Measurements from ENCODE around the gene COQ8A. TPM values are rescaled to one million over a fixed set of nuclear protein-coding genes. Genes with fewer than 3 reads are reported as not detected.
"Not testable (repeated sequence)": the region's sequence is repeated elsewhere in the genome, so short reads cannot be mapped to it uniquely, and the experiment has no call there.

Gene COQ8A
- total and polyA plus RNA-seq, 2 experiments from 2014 or later: 25.2 to 37.4 TPM

- TF ChIP-seq REST (IDR thresholded peaks at IDR 0.05; ENCODE audit: unreplicated experiment) (no peak), CREB1 (CRISPR knock-in tag; IDR thresholded peaks at IDR 0.05; ENCODE audit: low read depth) (no peak), ZNF114 (CRISPR knock-in tag; IDR thresholded peaks at IDR 0.05) (no peak), CTCF (conservative IDR thresholded peaks at IDR 0.05; ENCODE audit: low read depth in 2 of 2) (no peak), EZH2phosphoT487 (IDR thresholded peaks at IDR 0.05; ENCODE audit: unreplicated experiment) (no peak)
Observed at GRCh38 chr1:226921504-226921903, 18.6 kb upstream of the COQ8A start (continued).

- H3K27ac Mint-ChIP-seq; ATAC-seq; DNase-seq (ENCODE audit: low spot score); H3K36me3 ChIP-seq (ENCODE audit: insufficient read depth); H3K27me3 ChIP-seq (ENCODE audit: insufficient read depth); H3K36me3 Mint-ChIP-seq (ENCODE audit: low read depth); H3K9me2 ChIP-seq (ENCODE audit: insufficient read depth); H3K27me3 Mint-ChIP-seq (ENCODE audit: insufficient read depth, low read depth, poor library complexity); H3K4me3 Mint-ChIP-seq; H3K4me1 ChIP-seq (ENCODE audit: insufficient read depth); H4K20me1 ChIP-seq (replicated peaks; ENCODE audit: insufficient read depth); H3K4me1 Mint-ChIP-seq; H3K4me2 ChIP-seq; H3K79me2 ChIP-seq (replicated peaks; ENCODE audit: insufficient read depth); H2AFZ ChIP-seq; H3K27ac ChIP-seq (ENCODE audit: low read depth); H3F3A ChIP-seq (replicated peaks; ENCODE audit: low read depth); H3K4me3 ChIP-seq: not testable (repeated sequence)
- H3K9me3 Mint-ChIP-seq: peaks cover 19% of the 10 kb centered on the region; the same call in 2 of the 3 replicates
Observed at GRCh38 chr1:226929260-226930111, 10.6 kb upstream of the COQ8A start.
